Kasumi-1 (cell line): ENCODE results near the gene COBL.

Experiments used
- DNase-seq, 2 experiments: peaks; one replicate each; lab custom pipeline; 2025; lab: John Stamatoyannopoulos, UW

COBL gene

DNA sequence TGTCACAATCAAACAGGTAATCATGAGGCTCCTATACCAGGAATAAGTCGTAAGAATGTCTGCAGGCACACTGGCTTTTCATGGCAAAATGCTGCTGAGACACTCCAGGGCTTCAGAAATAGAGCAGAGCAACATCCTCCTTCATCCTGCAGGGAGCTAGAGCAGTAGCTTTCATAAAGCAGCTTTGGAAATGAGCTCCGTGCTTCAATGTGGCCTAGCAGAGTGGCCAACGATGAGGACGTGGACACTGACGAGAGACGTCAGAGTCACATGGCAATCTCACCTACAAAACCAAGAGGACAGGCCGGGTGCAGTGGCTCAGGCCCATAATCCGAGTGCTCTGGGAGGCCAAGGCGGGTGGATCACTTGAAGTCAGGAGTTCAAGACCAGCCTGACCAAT lies 9.8 kb downstream of the COBL start:
- no peak for DNase-seq

DNA sequence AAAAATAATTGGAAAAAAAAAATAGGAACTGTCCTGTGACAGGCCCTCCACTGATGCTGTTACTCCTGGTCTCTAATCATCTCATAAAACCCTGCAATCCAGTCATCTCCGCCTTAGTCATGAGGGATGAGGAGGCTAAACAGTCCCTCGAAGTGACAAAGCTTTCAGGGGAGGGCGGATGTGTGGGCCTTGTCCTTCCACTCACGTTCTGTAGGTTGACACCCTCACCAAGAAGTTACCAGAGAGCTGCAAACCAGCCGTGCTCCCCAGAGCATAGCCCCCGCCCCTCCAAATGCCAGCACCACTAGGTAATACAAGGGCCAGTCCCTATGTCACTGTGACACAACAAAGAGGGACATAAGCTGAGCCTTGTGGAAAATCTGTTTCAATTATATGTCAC lies 11.9 kb downstream of the COBL start:
- DNase-seq, result no peak

DNA sequence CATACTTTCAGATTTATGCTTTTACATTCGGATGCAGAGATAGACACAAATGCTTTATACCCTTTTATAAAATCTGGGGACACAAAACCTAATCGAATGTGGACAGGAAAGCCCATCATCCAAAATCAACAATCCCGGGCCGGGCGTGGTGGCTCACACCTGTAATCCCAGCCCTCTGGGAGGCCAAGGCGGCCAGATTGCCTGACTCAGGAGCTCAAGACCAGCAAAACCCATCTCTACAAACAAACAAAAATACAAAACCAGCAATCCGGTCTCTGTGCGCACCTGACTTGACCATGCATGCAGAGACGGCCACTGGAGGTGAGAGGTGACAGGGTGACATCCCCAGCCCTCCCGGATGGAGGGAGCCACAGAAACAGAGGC lies 13.5 kb downstream of the COBL start:
- DNase-seq, result no peak

- no peak for DNase-seq
These were observed 14.8 kb downstream of the COBL start for GRCh38 chr7:51301806-51302205.

DNA sequence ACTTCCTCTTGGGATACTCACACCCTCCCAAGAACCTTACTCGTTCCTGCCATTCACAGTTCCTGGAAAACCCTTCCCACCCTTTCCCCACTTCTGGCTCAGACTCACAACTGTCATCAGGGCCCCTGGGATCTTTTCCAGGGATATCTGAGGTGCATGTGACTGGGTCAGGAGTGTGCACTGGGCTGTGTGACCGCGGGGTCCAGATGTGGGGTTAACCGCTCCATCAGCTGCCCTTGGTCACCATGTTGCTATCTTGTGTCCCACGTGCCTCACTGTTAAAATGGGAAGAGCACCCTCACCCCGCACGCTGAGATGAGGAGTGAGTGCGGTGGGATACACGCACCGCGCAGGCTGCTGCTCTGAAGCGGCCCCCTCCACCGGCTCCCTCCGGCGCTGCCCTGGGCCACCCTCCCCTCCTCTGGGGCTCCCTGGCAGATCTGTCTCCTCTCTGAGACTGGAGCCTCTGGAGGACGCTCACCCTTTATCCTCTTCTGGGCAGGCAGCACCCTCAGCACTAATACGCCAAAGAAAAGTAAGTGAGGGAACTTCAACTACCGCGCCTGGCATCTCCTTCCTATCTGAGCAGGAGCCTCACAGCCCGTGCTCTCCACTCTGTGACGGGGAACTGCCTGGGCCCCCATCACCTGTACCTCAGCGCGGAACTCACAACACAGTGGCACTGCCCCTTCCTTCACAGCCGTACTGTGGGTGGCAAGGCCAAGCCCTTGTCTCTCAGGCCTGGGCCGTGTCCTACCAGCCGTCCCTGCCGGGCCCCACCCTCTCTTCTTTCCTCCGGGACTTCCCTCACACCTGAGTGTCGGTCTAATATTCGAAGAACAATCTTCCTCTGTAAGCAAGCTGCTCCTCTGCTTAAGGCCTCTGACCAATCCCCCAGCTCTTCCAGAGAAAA lies 15.6 kb downstream of the COBL start:
- no peak for DNase-seq

GRCh38 chr7:51299391-51300133 lies 17.0 kb downstream of the COBL start:
- DNase-seq, result no peak

DNA sequence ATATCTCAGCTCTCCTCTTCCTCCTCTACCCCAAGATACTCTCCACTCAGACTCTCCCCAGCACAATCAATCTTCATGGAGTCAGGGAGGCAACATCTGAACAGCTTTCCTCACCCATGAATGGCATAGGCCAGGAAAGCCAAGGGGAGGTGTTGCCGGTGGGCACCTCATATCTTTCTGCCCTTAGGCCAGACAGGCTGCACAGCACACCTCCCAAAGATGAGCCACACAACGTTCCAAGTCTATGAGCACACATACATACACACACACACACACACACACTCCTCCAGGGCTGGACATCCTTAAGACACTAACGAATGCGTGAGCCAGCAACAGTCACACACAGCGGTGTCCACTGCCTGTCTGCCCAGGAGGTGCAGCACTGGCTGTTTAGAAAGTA lies 17.7 kb downstream of the COBL start:
- DNase-seq, result no peak

GRCh38 chr7:51297986-51298385 lies 18.6 kb downstream of the COBL start:
- DNase-seq, result no peak

- DNase-seq, result no peak
These were observed 21.0 kb downstream of the COBL start for GRCh38 chr7:51295440-51296245.

GRCh38 chr7:51292596-51292995 lies 24.0 kb downstream of the COBL start:
- no peak for DNase-seq

GRCh38 chr7:51290702-51291540 lies 25.7 kb downstream of the COBL start:
- no peak for DNase-seq

- DNase-seq, result no peak
These were observed 26.3 kb downstream of the COBL start for GRCh38 chr7:51290304-51290637.

- DNase-seq, result no peak
These were observed 26.8 kb downstream of the COBL start for GRCh38 chr7:51289623-51290303.

- no peak for DNase-seq
These were observed 27.6 kb downstream of the COBL start for GRCh38 chr7:51288896-51289622.

DNA sequence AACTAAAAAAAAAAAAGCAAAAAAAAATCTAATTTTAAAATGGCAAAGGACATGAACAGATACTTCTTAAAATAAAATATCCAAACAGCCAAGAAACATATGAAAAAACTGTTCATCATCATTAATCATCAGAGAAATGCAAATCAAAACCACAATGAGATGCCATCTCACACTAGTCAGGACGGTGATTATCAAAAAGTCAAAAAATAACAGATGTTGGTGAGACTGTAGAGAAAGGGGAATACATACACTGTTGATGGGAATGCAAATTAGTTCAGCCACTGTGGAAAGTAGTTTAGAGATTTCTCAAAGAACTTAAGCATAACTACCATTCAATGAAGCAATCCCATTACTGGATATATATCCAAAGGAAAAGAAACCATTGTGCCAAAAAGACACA lies 30.2 kb downstream of the COBL start:
- DNase-seq, result no peak

GRCh38 chr7:51280156-51280555 lies 36.5 kb downstream of the COBL start:
- DNase-seq, result no peak

DNA sequence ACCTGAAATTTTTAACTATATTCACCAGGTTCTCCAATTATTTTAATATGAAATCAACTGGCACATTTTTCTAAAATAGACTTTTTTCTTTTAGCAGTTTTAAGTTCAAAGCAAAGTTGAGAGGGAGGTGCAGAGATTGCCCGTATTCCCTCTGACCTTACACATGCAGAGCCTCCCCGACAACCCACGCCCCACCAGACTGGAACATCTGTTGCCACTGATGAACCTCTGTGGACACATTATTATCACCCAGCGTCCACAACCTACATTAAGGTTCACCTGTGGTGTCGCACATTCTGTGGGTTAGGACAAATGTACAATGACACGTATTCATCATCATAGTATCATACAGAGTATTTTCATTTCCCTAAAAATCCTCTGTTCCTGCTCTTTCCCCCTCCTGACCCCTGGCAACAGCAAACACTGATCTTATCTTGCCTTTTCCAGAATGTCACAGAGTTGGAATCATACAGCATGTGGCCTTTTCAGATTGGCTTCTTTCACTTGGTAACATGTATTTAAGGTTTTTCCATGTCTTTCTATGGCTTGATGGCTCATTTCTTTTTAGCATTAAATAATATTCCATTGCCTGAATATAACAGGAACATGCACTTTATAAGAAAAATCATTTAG lies 37.1 kb downstream of the COBL start:
- no peak for DNase-seq

- DNase-seq, result no peak
These were observed 37.8 kb downstream of the COBL start for GRCh38 chr7:51278797-51279196.

GRCh38 chr7:51276967-51277366 lies 39.6 kb downstream of the COBL start:
- no peak for DNase-seq

- DNase-seq, result no peak
These were observed 40.5 kb downstream of the COBL start for GRCh38 chr7:51276091-51276605.
